Thoracic aorta (tissue), 2 donors: ENCODE data around the gene IRAK2. TPM values are rescaled to one million over a fixed set of nuclear protein-coding genes. Genes with fewer than 3 reads are reported as not detected.
"Not testable (repeated sequence)": the region's sequence is repeated elsewhere in the genome, so short reads cannot be mapped to it uniquely, and the experiment has no call there.

Source experiments
- ATAC-seq: fragments of 150-250 bp; one replicate; pipeline ENCODE4 v1.8.0; 2017; ENCODE audit warnings: low read depth; ENCODE audit not compliant: insufficient number of reproducible peaks, low FRiP score
- DNase-seq: peaks from one replicate; pipeline ENCODE4 v3.0.0-alpha.2; 2020; ENCODE audit warnings: low spot score
- H3K27ac ChIP-seq, 2 donors: fragments of 200-600 bp; sonication (generic); 1 replicate in 1 of 2; 2 replicates in 1 of 2; pipeline ENCODE4 v1.5.1; 2016; ENCODE audit warnings: mild to moderate bottlenecking in 2 of 2, moderate library complexity in 2 of 2
- H3K27me3 ChIP-seq: fragments of 200-600 bp; sonication (generic); replicated peaks from 2 replicates; pipeline ENCODE4 v1.6.0; 2016; ENCODE audit warnings: mild to moderate bottlenecking; ENCODE audit not compliant: insufficient read depth
- H3K36me3 ChIP-seq: fragments of 200-600 bp; sonication (generic); one replicate; pipeline ENCODE4 v1.5.1; 2016
- H3K4me1 ChIP-seq, 2 donors: fragments of 200-600 bp; sonication (generic); 1 replicate in 1 of 2; 2 replicates in 1 of 2; pipeline versions ENCODE4 v1.5.1 to v1.6.0; 2016; ENCODE audit warnings: low read depth in 2 of 2, mild to moderate bottlenecking in 1 of 2; ENCODE audit not compliant: control insufficient read depth in 1 of 2
- H3K4me3 ChIP-seq: fragments of 200-600 bp; sonication (generic); 2 replicates; pipeline ENCODE4 v1.5.1; 2016; ENCODE audit warnings: mild to moderate bottlenecking
- H3K9me3 ChIP-seq: fragments of 200-600 bp; sonication (generic); 2 replicates; pipeline ENCODE4 v1.5.1; 2016
- total RNA-seq, 2 donors: library from RNA; depleted of rRNA; stranded (reverse); fragments of >200 nt; gene quantifications; one replicate each; pipeline versions ENCODE4 v1.1.0 to v1.2.3, GENCODE V29; 2016
- TF ChIP-seq, protein P1 (sequence below): fragments of 200-600 bp; sonication (generic); IDR thresholded peaks from one replicate; pipeline ENCODE4 v1.5.1; 2019; ENCODE audit warnings: antibody characterized with exemption

Gene IRAK2
- total RNA-seq, 2 donors from 2014 or later, result 5.7 to 13.8 TPM

DNA sequence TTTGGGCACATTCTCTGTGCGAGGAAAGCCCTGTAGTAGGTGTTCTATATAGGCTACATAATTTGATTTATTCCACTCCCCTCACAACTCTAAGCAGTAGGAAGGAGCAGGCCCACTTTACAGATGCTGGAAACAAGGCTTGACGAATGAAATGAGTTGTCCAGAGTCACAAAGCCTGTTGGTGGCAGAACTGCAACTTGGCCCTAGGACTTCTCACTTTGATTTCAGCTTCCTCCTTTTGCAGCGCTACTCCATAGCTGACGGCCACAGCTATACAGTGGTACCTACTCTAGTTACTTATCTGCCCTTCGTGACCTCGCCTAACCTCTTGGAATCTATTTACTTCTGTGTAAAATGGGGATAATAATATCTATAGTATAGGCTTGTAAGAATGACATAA, 2.5 kb upstream of the IRAK2 start:
- Histone ChIP-seq H3K9me3 (no peaks in the 10 kb centered on the region), H3K4me1 (peaks cover 9 to 15% of the 10 kb centered on the region in 2 donors), H3K4me3 (no peak overlapping the region), H3K27me3 (no peaks in the 10 kb centered on the region), H3K27ac (no peak overlapping the region), H3K36me3 (no peaks in the 10 kb centered on the region)
- ATAC-seq (no peak), DNase-seq (no peak)
- TF ChIP-seq, protein P1, sequence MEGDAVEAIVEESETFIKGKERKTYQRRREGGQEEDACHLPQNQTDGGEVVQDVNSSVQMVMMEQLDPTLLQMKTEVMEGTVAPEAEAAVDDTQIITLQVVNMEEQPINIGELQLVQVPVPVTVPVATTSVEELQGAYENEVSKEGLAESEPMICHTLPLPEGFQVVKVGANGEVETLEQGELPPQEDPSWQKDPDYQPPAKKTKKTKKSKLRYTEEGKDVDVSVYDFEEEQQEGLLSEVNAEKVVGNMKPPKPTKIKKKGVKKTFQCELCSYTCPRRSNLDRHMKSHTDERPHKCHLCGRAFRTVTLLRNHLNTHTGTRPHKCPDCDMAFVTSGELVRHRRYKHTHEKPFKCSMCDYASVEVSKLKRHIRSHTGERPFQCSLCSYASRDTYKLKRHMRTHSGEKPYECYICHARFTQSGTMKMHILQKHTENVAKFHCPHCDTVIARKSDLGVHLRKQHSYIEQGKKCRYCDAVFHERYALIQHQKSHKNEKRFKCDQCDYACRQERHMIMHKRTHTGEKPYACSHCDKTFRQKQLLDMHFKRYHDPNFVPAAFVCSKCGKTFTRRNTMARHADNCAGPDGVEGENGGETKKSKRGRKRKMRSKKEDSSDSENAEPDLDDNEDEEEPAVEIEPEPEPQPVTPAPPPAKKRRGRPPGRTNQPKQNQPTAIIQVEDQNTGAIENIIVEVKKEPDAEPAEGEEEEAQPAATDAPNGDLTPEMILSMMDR, result no peak

DNA sequence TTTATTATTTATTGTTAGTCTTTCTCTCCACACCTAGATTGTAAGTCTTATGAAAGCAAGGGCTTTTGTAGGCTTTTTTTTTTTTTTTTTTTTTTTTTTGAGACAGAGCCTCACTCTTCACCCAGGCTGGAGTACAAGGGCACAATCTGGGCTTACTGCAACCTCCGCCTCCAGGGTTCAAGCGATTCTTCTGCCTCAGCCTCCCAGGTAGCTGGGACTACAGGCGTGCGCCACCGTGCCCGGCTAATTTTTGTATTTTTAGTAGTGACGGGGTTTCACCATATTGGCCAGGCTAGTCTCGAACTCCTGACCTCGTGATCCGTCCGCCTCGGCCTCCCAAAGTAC, 546 bp upstream of the IRAK2 start:
- ATAC-seq, result not testable (repeated sequence)
- peak overlapping the region; percentile 87 for H3K4me3 ChIP-seq
- peak overlapping the region; percentile 50 to 85 for H3K27ac ChIP-seq

DNA sequence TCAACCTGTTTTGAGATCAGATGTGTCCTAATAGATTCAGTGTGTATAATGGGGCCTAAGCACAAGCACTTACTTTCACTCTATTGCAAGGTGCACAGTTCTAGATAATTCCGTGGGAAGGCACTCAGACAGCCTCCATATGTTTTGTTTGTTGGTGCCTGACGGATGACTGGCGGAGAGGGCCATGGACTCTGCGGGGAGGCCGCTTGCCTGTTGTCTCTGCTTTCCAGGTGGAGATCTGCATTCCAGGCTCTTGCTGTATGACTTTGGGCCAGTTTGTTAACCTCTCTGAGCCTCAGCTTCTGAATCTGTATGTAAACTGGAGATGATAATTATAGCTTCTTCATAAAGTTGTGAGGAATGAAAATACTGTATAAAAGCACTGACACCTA, 1.5 kb downstream of the IRAK2 start:
- no peak for ATAC-seq
- Histone ChIP-seq H3K36me3 (no peaks in the 10 kb centered on the region), H3K4me3 (peak overlapping the region; percentile 87), H3K4me1 (peaks cover 9 to 15% of the 10 kb centered on the region in 2 donors), H3K27ac (peak overlapping the region in 1 of 2 donors; percentile 85), H3K27me3 (no peaks in the 10 kb centered on the region), H3K9me3 (no peaks in the 10 kb centered on the region)
- TF ChIP-seq, protein P1, result no peak
- DNase-seq, result no peak

More for the DNA sequence above, 546 bp upstream of the IRAK2 start:
- DNase-seq, H3K36me3 ChIP-seq, H3K9me3 ChIP-seq, H3K27me3 ChIP-seq: not testable (repeated sequence)
- peaks cover 9 to 15% of the 10 kb centered on the region in 2 donors for H3K4me1 ChIP-seq

DNA sequence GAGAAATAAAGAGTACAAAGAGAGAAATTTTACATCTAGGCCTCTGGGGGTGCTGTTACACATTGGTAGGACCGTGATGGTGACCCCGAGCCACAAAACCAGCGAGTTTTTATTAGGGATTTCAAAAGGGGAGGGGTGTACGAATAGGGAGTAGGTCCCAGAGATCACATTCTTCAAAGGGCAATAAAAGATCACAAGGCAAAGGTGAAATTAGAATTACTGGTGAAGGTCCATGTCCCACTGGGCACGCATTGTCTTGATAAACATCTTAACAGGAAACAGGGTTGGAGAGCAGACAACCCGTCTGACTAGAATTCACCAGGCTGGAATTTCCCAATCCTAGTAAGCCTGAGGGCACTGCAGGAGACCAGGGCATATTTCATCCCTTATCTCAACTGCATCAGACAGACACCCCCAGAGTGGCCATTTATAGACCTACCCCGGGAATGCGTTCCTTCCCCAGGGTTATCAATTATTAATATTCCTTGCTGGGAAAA, 4.3 kb downstream of the IRAK2 start:
- no peak for DNase-seq
- Histone ChIP-seq H3K27ac (no peak overlapping the region), H3K27me3 (no peaks in the 10 kb centered on the region), H3K36me3 (no peaks in the 10 kb centered on the region), H3K4me3 (no peak overlapping the region), H3K9me3 (no peaks in the 10 kb centered on the region), H3K4me1 (peaks cover 18 to 28% of the 10 kb centered on the region in 2 donors)
- TF ChIP-seq, protein P1, result no peak
- no peak for ATAC-seq

DNA sequence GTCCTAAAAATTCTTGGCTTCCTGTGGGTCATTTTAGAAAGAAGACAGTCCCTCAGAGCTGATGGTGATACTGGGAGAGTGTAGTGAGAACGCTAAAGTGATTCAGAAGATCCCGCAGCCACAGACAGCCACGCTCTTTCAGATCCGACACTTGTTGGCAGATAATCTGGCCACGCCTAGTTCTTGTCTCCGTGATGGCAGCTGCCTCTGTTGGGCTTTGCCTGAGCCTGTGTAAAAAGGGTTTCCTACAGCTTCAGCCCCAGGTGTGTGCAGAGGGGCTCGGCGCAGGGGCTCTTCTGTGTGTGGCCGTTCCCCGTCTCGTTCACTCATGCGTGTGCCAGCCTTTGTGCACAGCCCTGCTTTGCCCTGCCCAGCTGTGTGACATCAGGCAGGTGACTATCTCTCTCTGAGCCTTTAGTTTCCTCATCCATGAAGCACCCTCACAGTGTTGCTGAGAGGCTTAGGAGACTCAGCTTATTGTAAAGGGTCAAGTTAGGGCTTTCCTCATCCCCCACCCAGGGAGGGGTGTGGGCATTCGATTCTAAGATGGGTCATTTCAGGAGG, 6.3 kb downstream of the IRAK2 start:
- ATAC-seq (no peak), DNase-seq (no peak)
- Histone ChIP-seq H3K4me1 (peaks cover 17 to 24% of the 10 kb centered on the region in 2 donors), H3K36me3 (no peaks in the 10 kb centered on the region), H3K4me3 (no peak overlapping the region), H3K9me3 (no peaks in the 10 kb centered on the region), H3K27me3 (no peaks in the 10 kb centered on the region), H3K27ac (peak overlapping the region in 1 of 2 donors; percentile 37)
- TF ChIP-seq, protein P1, result no peak
